ENCODE measurements around the gene DRC7. TPM values are rescaled to one million over a fixed set of nuclear protein-coding genes. Genes with fewer than 3 reads are reported as not detected.

Gene DRC7
- polyA plus RNA-seq, 1 donor (not counting 4 experiments of a cell fraction or from before 2014, with no cell fraction given) = not detected

GRCh38 chr16:57765160-57765728, 70.6 kb downstream of the DRC7 start:
- Histone ChIP-seq H3K9me1 (ENCODE audit: control insufficient read depth, extremely low read depth, insufficient read depth, low read length) (no peaks in the 10 kb centered on the region), H3K4me2 (ENCODE audit: control insufficient read depth, extremely low read depth, insufficient read depth, low read depth, low read length) (no peak overlapping the region), H4K20me1 (ENCODE audit: control insufficient read depth, extremely low read depth, insufficient read depth, low read length) (no peaks in the 10 kb centered on the region), H3K4me3 (ENCODE audit: control insufficient read depth in 2 of 3, extremely low read depth in 1 of 3, insufficient read depth in 2 of 3, low read depth in 1 of 3, low read length in 3 of 3) (no peak overlapping the region), H3K27ac (ENCODE audit: control insufficient read depth, insufficient read depth, low read length) (no peak overlapping the region), H2AFZ (ENCODE audit: control insufficient read depth, low read length) (no peak overlapping the region), H3K9me3 (ENCODE audit: control insufficient read depth, low read depth, low read length) (no peaks in the 10 kb centered on the region), H3K79me2 (ENCODE audit: control insufficient read depth, insufficient read depth, low read length) (no peaks in the 10 kb centered on the region), H3K36me3 (ENCODE audit: control insufficient read depth in 2 of 2, extremely low read depth in 1 of 2, insufficient read depth in 2 of 2, low read length in 2 of 2) (peaks cover 23 to 47% of the 10 kb centered on the region in 2 experiments), H3K9ac (ENCODE audit: control insufficient read depth, extremely low read depth, insufficient read depth, low read length) (no peak overlapping the region), H3K27me3 (ENCODE audit: control insufficient read depth, extremely low read depth, insufficient read depth, low read length) (no peaks in the 10 kb centered on the region), H3K4me1 (ENCODE audit: control insufficient read depth, extremely low read depth, insufficient read depth, low read length) (peaks cover 11% of the 10 kb centered on the region)
- dilution Hi-C loops (cut with MboI; ENCODE audit: extremely low pct_ligation_motif_present, low sequenced_read_pairs) = no loop called here
- TF ChIP-seq CTCF (optimal IDR thresholded peaks at IDR 0.05 in 1 of 3, IDR thresholded peaks at IDR 0.05 in 1 of 3, conservative IDR thresholded peaks at IDR 0.05 in 1 of 3; ENCODE audit: extremely low read depth in 1 of 3, insufficient read depth in 2 of 3, low read length in 3 of 3) = no peak
- no peak for TF ChIP-seq EZH2 (IDR thresholded peaks at IDR 0.05; ENCODE audit: low read length)
- no peak for FAIRE-seq
- no peak for DNase-seq (ENCODE audit: low read depth, low spot score)

- peaks cover 25 to 37% of the 10 kb centered on the region in 2 experiments for H3K36me3 ChIP-seq (ENCODE audit: control insufficient read depth in 2 of 2, extremely low read depth in 1 of 2, insufficient read depth in 2 of 2, low read length in 2 of 2)
- TF ChIP-seq CTCF (optimal IDR thresholded peaks at IDR 0.05 in 1 of 3, IDR thresholded peaks at IDR 0.05 in 1 of 3, conservative IDR thresholded peaks at IDR 0.05 in 1 of 3; ENCODE audit: extremely low read depth in 1 of 3, insufficient read depth in 2 of 3, low read length in 3 of 3) = no peak
- no peak for TF ChIP-seq EZH2 (IDR thresholded peaks at IDR 0.05; ENCODE audit: low read length)
- H3K4me3 ChIP-seq (ENCODE audit: control insufficient read depth in 2 of 3, extremely low read depth in 1 of 3, insufficient read depth in 2 of 3, low read depth in 1 of 3, low read length in 3 of 3) = no peak overlapping the region
- no peak overlapping the region for H3K4me2 ChIP-seq (ENCODE audit: control insufficient read depth, extremely low read depth, insufficient read depth, low read depth, low read length)
- H3K27ac ChIP-seq (ENCODE audit: control insufficient read depth, insufficient read depth, low read length) = no peak overlapping the region
- H3K9ac ChIP-seq (ENCODE audit: control insufficient read depth, extremely low read depth, insufficient read depth, low read length) = no peak overlapping the region
- H3K9me3 ChIP-seq (ENCODE audit: control insufficient read depth, low read depth, low read length) = no peaks in the 10 kb centered on the region
- no peak overlapping the region for H2AFZ ChIP-seq (ENCODE audit: control insufficient read depth, low read length)
- H3K27me3 ChIP-seq (ENCODE audit: control insufficient read depth, extremely low read depth, insufficient read depth, low read length) = no peaks in the 10 kb centered on the region
- DNase-seq (ENCODE audit: low read depth, low spot score) (no peak), FAIRE-seq (no peak)
- H3K79me2 ChIP-seq (ENCODE audit: control insufficient read depth, insufficient read depth, low read length) = no peaks in the 10 kb centered on the region
- H3K9me1 ChIP-seq (ENCODE audit: control insufficient read depth, extremely low read depth, insufficient read depth, low read length) = no peaks in the 10 kb centered on the region
- no peaks in the 10 kb centered on the region for H4K20me1 ChIP-seq (ENCODE audit: control insufficient read depth, extremely low read depth, insufficient read depth, low read length)
- dilution Hi-C loops (cut with MboI; ENCODE audit: extremely low pct_ligation_motif_present, low sequenced_read_pairs) = no loop called here
- H3K4me1 ChIP-seq (ENCODE audit: control insufficient read depth, extremely low read depth, insufficient read depth, low read length) = peaks cover 10% of the 10 kb centered on the region
Observed at GRCh38 chr16:57766714-57767348, 72.2 kb downstream of the DRC7 start.

All from keratinocyte (primary cell).